GM23248 (cell line): ENCODE measurements around the gene ITGB3BP. TPM values are rescaled to one million over a fixed set of nuclear protein-coding genes. Genes with fewer than 3 reads are reported as not detected.

Experiments used
- DNase-seq: peaks from one replicate; pipeline ENCODE4 v3.0.0-alpha.2; 2015
- H2AFZ ChIP-seq: fragments of 200-600 bp; sonication (generic); 2 replicates; pipeline ENCODE4 v1.6.1; 2016; ENCODE audit warnings: antibody characterized with exemption
- H3F3A ChIP-seq: fragments of 200-600 bp; sonication (generic); 2 replicates; pipeline ENCODE4 v1.6.1; 2016; ENCODE audit warnings: mild to moderate bottlenecking, antibody characterized with exemption, mixed run types; ENCODE audit not compliant: insufficient read depth
- H3K27ac ChIP-seq: fragments of 200-600 bp; sonication (generic); 2 replicates; pipeline ENCODE4 v1.5.1; 2016; ENCODE audit warnings: mild to moderate bottlenecking
- H3K27me3 ChIP-seq: fragments of 200-600 bp; sonication (generic); replicated peaks from 2 replicates; pipeline ENCODE4 v1.6.1; 2016; ENCODE audit warnings: mild to moderate bottlenecking; ENCODE audit not compliant: insufficient read depth
- H3K36me3 ChIP-seq: fragments of 200-600 bp; sonication (generic); 2 replicates; pipeline ENCODE4 v1.6.1; 2016; ENCODE audit warnings: low read depth, mild to moderate bottlenecking
- H3K4me1 ChIP-seq: fragments of 200-600 bp; sonication (generic); 2 replicates; pipeline ENCODE4 v1.6.1; 2016; ENCODE audit warnings: mild to moderate bottlenecking; ENCODE audit not compliant: insufficient read depth
- H3K4me2 ChIP-seq: fragments of 200-600 bp; sonication (generic); one replicate; pipeline ENCODE4 v1.6.1; 2016; ENCODE audit warnings: mild to moderate bottlenecking; ENCODE audit not compliant: unreplicated experiment
- H3K4me3 ChIP-seq: fragments of 200-600 bp; sonication (generic); 2 replicates; pipeline ENCODE4 v1.5.1; 2016; ENCODE audit warnings: mild to moderate bottlenecking
- H3K79me2 ChIP-seq: fragments of 200-600 bp; sonication (generic); 2 replicates; pipeline ENCODE4 v1.6.1; 2016; ENCODE audit warnings: mild to moderate bottlenecking; ENCODE audit not compliant: insufficient read depth
- H3K9ac ChIP-seq: fragments of 200-600 bp; sonication (generic); 2 replicates; pipeline ENCODE4 v1.6.1; 2016; ENCODE audit warnings: mild to moderate bottlenecking
- H3K9me2 ChIP-seq: fragments of 200-600 bp; sonication (generic); 2 replicates; pipeline ENCODE4 v1.6.1; 2016; ENCODE audit warnings: mixed run types, mild to moderate bottlenecking, moderate library complexity; ENCODE audit not compliant: insufficient read depth
- H3K9me3 ChIP-seq: fragments of 200-600 bp; sonication (generic); one replicate; pipeline ENCODE4 v1.6.1; 2017; ENCODE audit warnings: low read depth
- H4K20me1 ChIP-seq: fragments of 200-600 bp; sonication (generic); 2 replicates; pipeline ENCODE4 v1.6.0; 2016; ENCODE audit not compliant: insufficient read depth
- EZH2 ChIP-seq: fragments of 200-600 bp; sonication (generic); IDR thresholded peaks from 2 replicates; pipeline ENCODE4 v1.6.1; 2018; ENCODE audit warnings: antibody characterized with exemption, mild to moderate bottlenecking; ENCODE audit not compliant: insufficient read depth, poor library complexity, severe bottlenecking
- EZH2phosphoT487 ChIP-seq: fragments of 200-600 bp; sonication (generic); IDR thresholded peaks from 2 replicates; pipeline ENCODE4 v1.6.1; 2018; ENCODE audit warnings: antibody characterized with exemption, moderate library complexity, mild to moderate bottlenecking, low read depth; ENCODE audit not compliant: insufficient read depth
- WGBS, 2 experiments: methylation state at CpG; one replicate each; pipeline ENCODE4 v1.1.6; 2015 to 2017; ENCODE audit warnings: low lambda C conversion rate in 2 of 2, low coverage in 1 of 2; ENCODE audit errors: missing lambda C conversion rate in 2 of 2; 5-methylcytosine and 5-hydroxymethylcytosine counted together
- in situ Hi-C: fragments of 300-500 bp; cut with MboI; formaldehyde crosslinking; loops from 2 replicates; pipeline ENCODE4 v1.15.0; 2020
- polyA plus RNA-seq: library from polyadenylated mRNA; unstranded; fragments of >200 nt; fragmentation: Nextera tagmentation; extraction: Ambion mirVana; gene quantifications from 2 replicates; pipeline ENCODE4 v1.2.1, GENCODE V29; 2016
- total RNA-seq: library from RNA; depleted of rRNA; stranded (reverse); fragments of >200 nt; shearing (Covaris generic); gene quantifications from 2 replicates; pipeline ENCODE4 v1.2.3, GENCODE V29; 2014

ITGB3BP gene
- total and polyA plus RNA-seq, 2 experiments from 2014 or later = 10.3 to 26.1 TPM

DNA sequence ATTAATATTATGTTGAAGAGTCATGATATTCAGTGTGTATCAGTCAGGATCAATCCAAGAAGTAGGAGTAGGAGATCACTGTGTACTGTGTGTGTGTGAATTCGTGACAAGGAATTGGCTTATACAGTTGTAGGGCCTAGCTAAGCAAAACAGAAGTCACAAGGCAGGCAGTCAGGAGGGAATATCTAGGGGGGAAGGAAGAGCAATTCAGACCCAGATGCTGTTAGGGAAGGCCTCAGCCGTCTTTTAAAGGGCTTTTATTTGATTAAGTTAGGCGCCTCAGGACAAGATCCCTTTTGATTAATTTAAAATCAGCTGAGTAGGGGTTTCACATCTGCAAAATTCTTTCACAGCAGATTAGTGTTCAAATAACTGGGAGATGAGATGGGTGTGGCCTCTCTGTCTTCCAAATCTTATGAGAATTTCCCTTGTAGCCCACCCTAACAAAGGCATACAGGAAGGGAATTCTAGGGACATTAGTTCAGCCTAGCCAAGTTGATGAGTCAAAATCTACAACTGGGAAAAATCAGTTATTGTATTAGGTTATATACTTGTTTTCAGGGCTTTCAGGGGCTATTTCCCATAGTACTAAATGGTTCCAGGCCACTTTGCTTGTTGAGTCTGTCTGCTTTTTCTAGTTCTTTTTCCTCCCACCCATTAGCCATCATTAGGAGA is 108.2 kb downstream of the ITGB3BP start:
- WGBS, 2 experiments = 88 to 96% methylated on average over 3 of the region's 3 CpGs
- Histone ChIP-seq H2AFZ (no peak overlapping the region), H3K27ac (no peak overlapping the region), H3K9me2 (no peaks in the 10 kb centered on the region), H3K9me3 (no peaks in the 10 kb centered on the region), H3K4me1 (no peaks in the 10 kb centered on the region), H3K9ac (no peak overlapping the region), H3K4me3 (no peak overlapping the region), H3K4me2 (no peak overlapping the region), H3K79me2 (no peaks in the 10 kb centered on the region), H3F3A (no peaks in the 10 kb centered on the region), H3K36me3 (no peaks in the 10 kb centered on the region), H3K27me3 (no peaks in the 10 kb centered on the region), H4K20me1 (no peaks in the 10 kb centered on the region)
- in situ Hi-C loops = no loop called here
- TF ChIP-seq EZH2 = no peak
- no peak for TF ChIP-seq EZH2phosphoT487
- DNase-seq = no peak

DNA sequence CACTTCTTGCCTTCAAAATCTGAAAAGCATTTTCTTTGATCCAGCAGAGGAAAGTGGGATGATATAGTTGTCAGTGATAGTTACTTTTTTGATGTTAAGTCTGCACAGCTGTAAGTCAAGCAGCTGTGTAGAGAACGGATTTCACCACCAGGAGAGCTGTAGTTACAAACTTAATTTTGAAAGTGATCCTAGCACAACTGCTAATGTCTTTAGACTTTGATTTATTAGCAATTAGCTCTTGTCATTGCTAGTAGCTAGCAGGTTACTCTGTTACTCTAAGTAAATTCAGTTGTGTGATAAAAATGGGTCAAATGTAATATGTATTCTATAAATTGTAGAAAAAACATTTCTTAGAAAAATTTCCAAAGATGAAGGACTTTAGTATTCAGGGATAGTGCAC is 109.6 kb downstream of the ITGB3BP start:
- H3K27ac ChIP-seq = no peak overlapping the region
- in situ Hi-C loops = no loop called here
- H3K9ac ChIP-seq = no peak overlapping the region
- H3K4me3 ChIP-seq = no peak overlapping the region
- H3K4me2 ChIP-seq = no peak overlapping the region
- H3K9me2 ChIP-seq = no peaks in the 10 kb centered on the region
- H2AFZ ChIP-seq = no peak overlapping the region
- H3K36me3 ChIP-seq = no peaks in the 10 kb centered on the region
- no peaks in the 10 kb centered on the region for H3K79me2 ChIP-seq
- no peaks in the 10 kb centered on the region for H3K4me1 ChIP-seq
- no peak for DNase-seq
- H3F3A ChIP-seq = no peaks in the 10 kb centered on the region
- WGBS, 2 experiments = 63% methylated on average over 1 of the region's 1 CpG
- no peaks in the 10 kb centered on the region for H4K20me1 ChIP-seq
- TF ChIP-seq EZH2 (no peak), EZH2phosphoT487 (no peak)
- no peaks in the 10 kb centered on the region for H3K9me3 ChIP-seq
- H3K27me3 ChIP-seq = no peaks in the 10 kb centered on the region

DNA sequence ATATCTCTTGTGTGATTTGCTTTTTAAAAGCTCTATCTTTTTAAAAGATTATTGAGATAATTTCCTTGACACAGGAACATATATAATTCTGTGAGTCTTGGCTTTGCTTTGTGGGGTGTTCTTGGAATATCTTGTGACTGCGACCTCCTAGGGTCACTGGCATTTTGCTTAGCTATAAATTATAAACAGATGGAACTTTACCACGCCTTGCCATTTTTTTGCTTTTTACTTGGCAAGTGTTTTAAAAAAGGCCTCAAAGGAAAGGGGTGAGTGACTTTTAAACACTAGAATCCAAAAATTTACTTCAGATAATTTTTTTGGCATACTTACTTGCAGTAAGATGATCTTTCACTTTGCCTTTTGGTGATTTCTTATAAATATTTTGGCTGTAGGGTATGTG is 112.0 kb downstream of the ITGB3BP start:
- Histone ChIP-seq H3K27ac (no peak overlapping the region), H3K27me3 (no peaks in the 10 kb centered on the region), H2AFZ (no peak overlapping the region), H3K79me2 (no peaks in the 10 kb centered on the region), H3K4me1 (no peaks in the 10 kb centered on the region), H3F3A (no peaks in the 10 kb centered on the region), H3K9me2 (no peaks in the 10 kb centered on the region), H4K20me1 (no peaks in the 10 kb centered on the region), H3K9me3 (no peaks in the 10 kb centered on the region), H3K4me2 (no peak overlapping the region), H3K36me3 (no peaks in the 10 kb centered on the region), H3K4me3 (no peak overlapping the region), H3K9ac (no peak overlapping the region)
- in situ Hi-C loops = no loop called here
- DNase-seq = no peak
- TF ChIP-seq EZH2 = no peak
- no peak for TF ChIP-seq EZH2phosphoT487
- 38 to 41% methylated on average over 2 of the region's 2 CpGs for WGBS, 2 experiments

DNA sequence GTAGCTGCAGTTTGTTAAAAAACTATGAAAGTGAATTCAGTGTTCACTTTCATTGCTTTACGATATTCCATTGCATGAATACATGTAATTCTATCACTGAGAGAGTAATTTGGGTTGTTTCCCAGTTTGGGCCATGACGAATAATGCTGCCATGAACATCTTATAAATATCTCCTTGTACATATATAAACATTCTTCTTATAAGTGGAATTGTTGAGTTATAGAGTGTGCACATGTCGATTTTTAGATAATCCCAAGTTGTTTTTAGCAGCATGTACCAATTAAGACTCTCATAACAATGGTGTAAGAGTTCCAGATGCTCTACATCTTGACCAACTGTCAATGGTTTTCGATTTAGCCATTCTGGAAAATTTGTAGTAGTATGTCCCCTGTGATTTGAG is 114.7 kb downstream of the ITGB3BP start:
- no peak overlapping the region for H2AFZ ChIP-seq
- no peaks in the 10 kb centered on the region for H3K79me2 ChIP-seq
- H4K20me1 ChIP-seq = no peaks in the 10 kb centered on the region
- H3K27me3 ChIP-seq = no peaks in the 10 kb centered on the region
- no peaks in the 10 kb centered on the region for H3F3A ChIP-seq
- H3K9me2 ChIP-seq = no peaks in the 10 kb centered on the region
- H3K4me3 ChIP-seq = no peak overlapping the region
- H3K9ac ChIP-seq = no peak overlapping the region
- no peaks in the 10 kb centered on the region for H3K9me3 ChIP-seq
- H3K27ac ChIP-seq = no peak overlapping the region
- TF ChIP-seq EZH2phosphoT487 = no peak
- no peak for TF ChIP-seq EZH2
- H3K4me2 ChIP-seq = no peak overlapping the region
- WGBS, 2 experiments = 75 to 78% methylated on average over 4 of the region's 4 CpGs
- no peaks in the 10 kb centered on the region for H3K4me1 ChIP-seq
- in situ Hi-C loops = no loop called here
- H3K36me3 ChIP-seq = no peaks in the 10 kb centered on the region
- no peak for DNase-seq

DNA sequence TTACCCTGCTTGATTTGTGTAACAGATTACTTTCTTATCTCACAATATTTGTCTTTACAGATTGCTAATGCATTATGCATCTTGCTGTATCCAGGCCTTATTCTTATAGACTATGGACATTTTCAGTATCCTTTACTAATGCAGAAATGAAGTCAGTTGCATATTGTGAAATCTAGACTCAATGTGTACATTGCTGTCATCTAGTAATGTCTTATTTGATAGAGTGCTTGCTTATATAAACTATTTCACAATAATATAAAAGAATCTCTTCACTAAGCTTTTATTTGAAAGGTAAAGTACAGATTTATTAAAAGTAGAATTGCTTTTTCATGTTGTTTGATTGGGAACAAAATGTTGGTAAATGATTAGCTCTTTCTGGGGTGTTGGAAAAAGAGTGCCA is 116.0 kb downstream of the ITGB3BP start:
- Histone ChIP-seq H4K20me1 (no peaks in the 10 kb centered on the region), H3K4me2 (no peak overlapping the region), H3K9ac (no peak overlapping the region), H2AFZ (no peak overlapping the region), H3K9me2 (no peaks in the 10 kb centered on the region), H3F3A (no peaks in the 10 kb centered on the region), H3K36me3 (no peaks in the 10 kb centered on the region), H3K27ac (no peak overlapping the region), H3K4me1 (no peaks in the 10 kb centered on the region), H3K27me3 (no peaks in the 10 kb centered on the region), H3K9me3 (no peaks in the 10 kb centered on the region), H3K79me2 (no peaks in the 10 kb centered on the region), H3K4me3 (no peak overlapping the region)
- in situ Hi-C loops = no loop called here
- no peak for DNase-seq
- no peak for TF ChIP-seq EZH2phosphoT487
- no peak for TF ChIP-seq EZH2
